Renal cortex interstitium (tissue), 11 donors: ENCODE data around the gene ZMAT5. TPM values are rescaled to one million over a fixed set of nuclear protein-coding genes. Genes with fewer than 3 reads are reported as not detected.

ENCODE experiments used
- DNase-seq, 11 donors: peaks; one replicate each; pipeline ENCODE4 v3.0.0-alpha.2; 2013; ENCODE audit warnings: low read depth in 9 of 11, low spot score in 4 of 11; ENCODE audit errors: extremely low read depth in 1 of 11
- polyA plus RNA-seq, 3 donors: library from polyadenylated mRNA; unstranded; fragments of 120-200 nt; gene quantifications; one replicate each; pipeline ENCODE4 v1.2.1, GENCODE V29; 2013; ENCODE audit not compliant: insufficient read length in 3 of 3

The ZMAT5 gene
- polyA plus RNA-seq, 3 donors = 23.5 to 27.7 (median 25.0) TPM

GRCh38 chr22:29719899-29720645 lies 46.7 kb downstream of the ZMAT5 start, which contains the start of gene CABP7:
TSS of gene CABP7 (plus strand) at chr22:29720003. CDS start at chr22:29720425, 422 bp downstream.
- no peak for DNase-seq

GRCh38 chr22:29718949-29719898 lies 47.6 kb downstream of the ZMAT5 start:
- no peak for DNase-seq

GRCh38 chr22:29717789-29718188 lies 49.0 kb downstream of the ZMAT5 start:
- DNase-seq = no peak

GRCh38 chr22:29716814-29717545 lies 49.8 kb downstream of the ZMAT5 start:
- peak; percentile 69 to 88 (median 82) for DNase-seq

GRCh38 chr22:29715705-29716104 lies 51.1 kb downstream of the ZMAT5 start:
- DNase-seq = no peak

- no peak for DNase-seq
Observed at GRCh38 chr22:29715240-29715639, 51.6 kb downstream of the ZMAT5 start.

GRCh38 chr22:29713156-29713727 lies 53.6 kb downstream of the ZMAT5 start:
- no peak for DNase-seq

- no peak for DNase-seq
Observed at GRCh38 chr22:29712119-29712518, 54.7 kb downstream of the ZMAT5 start.

- DNase-seq = no peak
Observed at GRCh38 chr22:29710922-29711593, 55.7 kb downstream of the ZMAT5 start.

GRCh38 chr22:29710193-29710592 lies 56.6 kb downstream of the ZMAT5 start:
- no peak for DNase-seq

- no peak for DNase-seq
Observed at GRCh38 chr22:29707471-29707870, 59.3 kb downstream of the ZMAT5 start.

GRCh38 chr22:29707010-29707409 lies 59.8 kb downstream of the ZMAT5 start:
- no peak for DNase-seq

- no peak for DNase-seq
Observed at GRCh38 chr22:29706486-29706885, 60.3 kb downstream of the ZMAT5 start.

GRCh38 chr22:29705651-29706050 lies 61.2 kb downstream of the ZMAT5 start:
- no peak for DNase-seq

GRCh38 chr22:29704528-29705285 lies 62.1 kb downstream of the ZMAT5 start:
- DNase-seq = peak in 1 of 11 donors; percentile 33

- no peak for DNase-seq
Observed at GRCh38 chr22:29703569-29704195, 63.1 kb downstream of the ZMAT5 start.

- DNase-seq = no peak
Observed at GRCh38 chr22:29702931-29703501, 63.8 kb downstream of the ZMAT5 start.
